Breast epithelium (tissue), 3 donors: ENCODE measurements around the gene FTSJ3.

ENCODE experiments used
- POLR2AphosphoS5 ChIP-seq, 3 donors: sonication (generic); formaldehyde crosslinking; IDR thresholded peaks; one replicate each; pipeline ENCODE4 v1.6.1; 2017; ENCODE audit warnings: antibody characterized with exemption in 3 of 3
- TF ChIP-seq, protein P1 (sequence below), 3 donors: fragments of 450-650 bp; IDR thresholded peaks; one replicate each; pipeline ENCODE4 v1.5.1; 2016 to 2017; ENCODE audit warnings: antibody characterized with exemption in 3 of 3, mild to moderate bottlenecking in 3 of 3, moderate library complexity in 3 of 3

DNA sequence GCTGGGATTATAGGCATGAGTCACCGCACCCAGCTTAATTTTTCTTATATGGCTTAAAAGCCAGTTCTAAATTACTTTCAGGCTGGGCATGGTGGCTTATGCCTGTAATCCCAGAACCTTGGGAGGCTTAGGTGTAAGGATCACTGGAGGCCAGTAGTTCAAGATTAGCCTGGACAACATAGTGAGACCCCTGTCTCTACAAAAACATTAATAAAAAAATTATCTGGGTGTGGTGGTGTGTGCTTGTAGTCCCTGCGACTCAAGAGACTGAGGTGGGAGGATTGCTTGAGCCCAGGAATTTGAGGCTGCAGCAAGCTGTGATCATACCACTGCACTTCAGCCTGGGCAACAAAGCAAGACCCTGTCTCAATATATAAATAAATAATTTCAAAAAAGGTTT, 25.8 kb upstream of the FTSJ3 start:
- TF ChIP-seq POLR2AphosphoS5 (IDR thresholded peaks at IDR 0.05) = no peak
- TF ChIP-seq, protein P1, sequence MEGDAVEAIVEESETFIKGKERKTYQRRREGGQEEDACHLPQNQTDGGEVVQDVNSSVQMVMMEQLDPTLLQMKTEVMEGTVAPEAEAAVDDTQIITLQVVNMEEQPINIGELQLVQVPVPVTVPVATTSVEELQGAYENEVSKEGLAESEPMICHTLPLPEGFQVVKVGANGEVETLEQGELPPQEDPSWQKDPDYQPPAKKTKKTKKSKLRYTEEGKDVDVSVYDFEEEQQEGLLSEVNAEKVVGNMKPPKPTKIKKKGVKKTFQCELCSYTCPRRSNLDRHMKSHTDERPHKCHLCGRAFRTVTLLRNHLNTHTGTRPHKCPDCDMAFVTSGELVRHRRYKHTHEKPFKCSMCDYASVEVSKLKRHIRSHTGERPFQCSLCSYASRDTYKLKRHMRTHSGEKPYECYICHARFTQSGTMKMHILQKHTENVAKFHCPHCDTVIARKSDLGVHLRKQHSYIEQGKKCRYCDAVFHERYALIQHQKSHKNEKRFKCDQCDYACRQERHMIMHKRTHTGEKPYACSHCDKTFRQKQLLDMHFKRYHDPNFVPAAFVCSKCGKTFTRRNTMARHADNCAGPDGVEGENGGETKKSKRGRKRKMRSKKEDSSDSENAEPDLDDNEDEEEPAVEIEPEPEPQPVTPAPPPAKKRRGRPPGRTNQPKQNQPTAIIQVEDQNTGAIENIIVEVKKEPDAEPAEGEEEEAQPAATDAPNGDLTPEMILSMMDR (IDR thresholded peaks at IDR 0.05) = no peak
